HG02678 (cell line): ENCODE data around the gene PRSS3.
A peak's percentile ranks its signal among the peaks of the same experiment; 100 is the strongest.
"Not testable (repeated sequence)": the region's sequence is repeated elsewhere in the genome, so short reads cannot be mapped to it uniquely, and the experiment has no call there.

Experiments used
- ATAC-seq: cut with Tn5 transposase; IDR thresholded peaks from one replicate; pipeline ENCODE4 v1.9.1; 2021; ENCODE audit warnings: mild to moderate bottlenecking, moderate library complexity; ENCODE audit not compliant: unreplicated experiment

The PRSS3 gene

DNA sequence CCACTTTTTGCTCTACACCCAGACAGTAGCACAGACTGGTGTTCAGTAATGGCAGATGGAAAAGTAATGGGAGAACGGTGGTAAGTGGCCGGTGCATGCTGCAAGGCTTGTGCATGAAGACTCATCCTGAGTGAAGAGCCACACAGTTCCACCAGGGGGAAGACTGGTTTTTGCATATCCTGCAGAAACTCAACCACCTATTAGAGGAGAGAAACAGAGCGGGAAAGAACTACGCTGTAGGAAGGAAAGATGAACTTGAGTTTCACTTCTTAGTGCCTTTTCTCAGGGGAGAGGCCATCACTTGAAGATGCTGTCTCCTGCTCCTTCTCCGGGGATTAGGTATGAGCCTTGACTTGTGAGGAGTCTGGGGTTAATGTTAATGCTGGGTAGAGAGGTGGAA lies 9.4 kb upstream of the PRSS3 start:
- no peak for ATAC-seq

DNA sequence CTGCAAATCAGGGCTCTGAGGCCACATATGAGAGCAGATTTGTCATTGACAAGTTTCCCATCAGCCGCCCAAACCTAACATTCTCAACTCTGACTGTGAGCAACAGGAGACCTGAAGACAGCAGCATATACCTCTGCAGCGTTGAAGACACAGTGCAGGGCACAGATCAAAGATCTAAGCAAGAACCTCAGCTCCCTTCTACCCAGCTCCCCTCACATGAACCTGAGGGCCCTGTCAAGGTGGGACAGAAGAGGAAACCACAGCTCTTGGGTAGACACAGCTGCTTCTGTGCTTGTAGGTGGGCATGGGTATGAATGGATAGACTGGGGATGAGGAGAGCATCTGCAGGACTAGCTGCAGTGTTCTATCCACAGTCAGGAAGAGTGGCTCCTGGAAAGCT lies 8.7 kb upstream of the PRSS3 start:
- no peak for ATAC-seq

GRCh38 chr9:33787839-33788238 lies 7.5 kb upstream of the PRSS3 start:
- no peak for ATAC-seq

- not testable (repeated sequence) for ATAC-seq
These were observed 5.9 kb upstream of the PRSS3 start for GRCh38 chr9:33789429-33789828.

DNA sequence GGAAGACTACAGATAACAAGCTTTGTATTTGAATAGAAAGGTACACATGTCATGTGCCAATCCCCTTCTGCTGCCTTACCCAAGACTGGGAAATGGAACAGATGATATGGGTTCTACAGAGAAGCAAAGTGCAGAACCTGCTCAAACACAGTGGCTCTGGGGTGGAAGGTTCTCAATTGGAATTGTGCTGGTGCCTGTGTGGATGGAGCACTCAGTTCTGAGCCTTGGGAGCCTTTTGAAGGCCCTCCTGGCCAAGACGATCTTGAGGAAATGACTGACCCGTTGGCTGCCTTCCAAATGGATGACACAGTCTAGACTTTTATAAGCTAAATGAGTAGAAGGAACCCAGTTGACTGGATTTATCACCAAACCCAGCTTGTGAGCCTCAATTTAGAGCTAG lies 4.2 kb upstream of the PRSS3 start:
- no peak for ATAC-seq

DNA sequence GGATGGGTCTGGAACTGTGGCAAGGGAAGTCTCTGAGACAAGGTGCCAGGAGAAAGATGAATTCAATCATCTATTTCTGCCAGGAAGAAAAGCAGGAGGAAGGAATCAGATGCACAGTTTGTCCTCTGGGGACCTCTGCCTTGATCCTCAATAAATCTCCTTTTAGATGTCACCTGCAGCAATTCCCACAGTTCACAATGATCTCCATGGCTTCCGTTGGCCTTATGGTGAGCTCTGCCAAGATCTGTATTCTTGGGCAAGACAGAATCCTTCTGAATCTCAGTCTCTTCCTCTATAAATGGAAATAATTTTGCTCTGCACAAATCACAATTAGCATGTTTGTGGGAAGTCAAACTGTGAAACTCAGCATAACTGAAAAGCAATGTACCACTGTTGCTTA lies 1.9 kb upstream of the PRSS3 start:
- ATAC-seq: not testable (repeated sequence)

GRCh38 chr9:33794560-33794959 lies 801 bp upstream of the PRSS3 start:
- no peak for ATAC-seq

DNA sequence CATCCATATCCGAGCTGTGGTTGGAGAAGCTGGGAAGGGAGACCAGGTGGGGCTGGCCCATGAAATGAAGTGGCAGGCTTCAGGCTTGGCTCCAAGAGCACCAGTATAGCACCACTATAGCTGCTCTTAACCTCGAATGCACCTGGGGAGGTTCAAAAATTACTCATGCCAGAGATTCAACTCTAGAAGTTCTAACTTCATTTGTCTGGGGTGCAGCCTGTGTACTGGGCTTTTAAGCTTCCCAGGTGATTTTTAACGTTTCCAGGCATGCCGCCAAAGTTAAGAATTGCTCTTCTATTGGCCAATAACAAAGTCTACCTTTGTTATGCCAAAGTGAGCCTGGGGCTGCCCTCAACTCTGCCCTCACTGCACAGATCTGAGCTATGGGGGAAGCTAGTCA lies 458 bp downstream of the PRSS3 start:
- no peak for ATAC-seq

DNA sequence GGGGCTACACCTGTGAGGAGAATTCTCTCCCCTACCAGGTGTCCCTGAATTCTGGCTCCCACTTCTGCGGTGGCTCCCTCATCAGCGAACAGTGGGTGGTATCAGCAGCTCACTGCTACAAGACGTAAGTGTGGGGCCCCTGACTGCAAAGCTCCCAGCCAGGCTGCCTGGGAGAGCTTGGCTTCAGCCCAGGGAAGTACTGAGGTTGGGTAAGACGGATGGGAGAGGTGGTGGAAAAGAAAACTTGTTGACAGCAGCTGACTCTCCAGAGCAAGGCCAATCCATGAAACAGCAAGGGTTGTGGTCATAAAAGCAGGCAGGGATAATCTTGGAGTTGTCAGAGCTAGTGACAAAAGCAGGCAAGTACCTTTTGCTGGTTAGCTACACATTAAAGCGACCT lies 1.3 kb downstream of the PRSS3 start:
- not testable (repeated sequence) for ATAC-seq

- no peak for ATAC-seq
These were observed 2.5 kb downstream of the PRSS3 start for GRCh38 chr9:33797837-33798236.

DNA sequence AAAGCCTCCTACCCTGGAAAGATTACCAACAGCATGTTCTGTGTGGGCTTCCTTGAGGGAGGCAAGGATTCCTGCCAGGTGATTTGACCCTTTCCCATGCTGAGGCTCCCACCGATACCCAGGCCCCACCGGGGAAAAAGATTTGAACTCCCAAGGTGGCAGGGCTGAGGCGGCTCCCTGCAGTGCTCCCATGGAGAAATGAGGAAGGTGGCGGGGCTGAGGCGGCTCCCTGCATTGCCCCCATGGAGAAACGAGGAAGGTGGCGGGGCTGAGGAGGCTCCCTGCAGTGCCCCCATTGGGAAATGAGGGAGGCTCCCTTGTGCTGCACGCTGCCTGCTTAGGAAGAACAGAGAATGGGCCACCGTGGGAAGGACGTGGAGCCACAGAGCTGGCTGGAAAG lies 3.2 kb downstream of the PRSS3 start:
- ATAC-seq: no peak

DNA sequence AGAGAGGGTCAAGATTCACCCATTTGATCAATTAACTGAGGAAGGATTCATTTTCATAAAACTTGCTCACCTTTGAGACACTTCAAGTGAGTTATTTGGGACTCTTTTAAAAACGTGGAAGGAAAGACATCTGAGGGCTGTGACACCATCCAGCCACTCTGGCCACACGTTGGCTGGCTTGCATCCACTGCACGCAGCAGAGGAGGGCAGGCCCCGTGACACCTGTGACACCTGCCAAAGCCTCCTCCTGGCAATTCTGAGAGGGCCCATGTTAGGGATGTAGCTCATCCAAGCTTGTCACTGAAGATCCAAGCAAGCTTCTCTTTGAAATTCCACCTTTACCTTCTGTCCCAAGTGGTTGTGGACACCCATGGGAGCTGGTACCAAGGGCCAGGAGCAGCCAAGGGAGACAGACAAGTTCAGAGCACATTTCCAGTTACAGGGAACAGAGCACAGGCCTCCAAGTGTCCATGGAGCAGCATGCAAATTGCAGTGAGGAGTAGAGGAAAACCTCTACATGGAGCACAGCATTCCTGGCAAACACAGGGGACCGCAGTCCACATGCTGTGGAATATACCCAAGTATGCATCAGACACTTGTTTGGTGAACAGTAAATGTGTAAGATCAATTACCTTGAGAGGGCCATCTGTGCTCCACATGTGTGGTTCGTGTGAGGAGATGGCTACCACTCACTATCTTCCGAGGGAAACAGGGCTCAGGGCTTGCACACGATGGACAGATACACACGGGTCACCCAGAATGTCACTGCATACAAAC lies 4.8 kb downstream of the PRSS3 start:
- ATAC-seq: no peak

GRCh38 chr9:33800886-33801285 lies 5.5 kb downstream of the PRSS3 start:
- no peak for ATAC-seq

GRCh38 chr9:33801943-33802500 lies 6.7 kb downstream of the PRSS3 start:
- ATAC-seq: not testable (repeated sequence)

- not testable (repeated sequence) for ATAC-seq
These were observed 8.8 kb downstream of the PRSS3 start for GRCh38 chr9:33804196-33804595.

GRCh38 chr9:33807156-33807555 lies 11.8 kb downstream of the PRSS3 start:
- ATAC-seq: not testable (repeated sequence)

GRCh38 chr9:33808979-33809322 lies 13.6 kb downstream of the PRSS3 start:
- ATAC-seq: not testable (repeated sequence)

DNA sequence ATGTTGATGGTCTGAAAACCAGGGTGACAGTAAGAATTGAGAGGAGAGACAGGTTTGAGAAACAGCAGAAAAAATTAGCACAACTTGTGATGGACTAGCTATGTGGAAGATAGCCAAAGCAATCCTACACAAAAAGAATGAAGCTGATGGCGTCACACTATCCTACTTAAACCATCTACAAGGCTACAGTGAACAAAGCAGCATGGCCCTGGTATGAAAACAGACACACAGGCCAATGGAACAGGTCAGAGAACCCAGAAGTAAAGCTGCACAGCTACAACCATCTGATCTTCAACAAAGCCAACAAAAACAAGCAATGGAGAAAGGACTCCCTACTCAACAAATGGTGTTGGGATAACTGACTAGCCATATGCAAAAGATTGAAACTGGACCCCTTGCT lies 14.1 kb downstream of the PRSS3 start:
- no peak for ATAC-seq

- ATAC-seq: no peak
These were observed 18.6 kb downstream of the PRSS3 start for GRCh38 chr9:33813712-33814641.

- no peak for ATAC-seq
These were observed 20.4 kb downstream of the PRSS3 start for GRCh38 chr9:33815781-33816180.

DNA sequence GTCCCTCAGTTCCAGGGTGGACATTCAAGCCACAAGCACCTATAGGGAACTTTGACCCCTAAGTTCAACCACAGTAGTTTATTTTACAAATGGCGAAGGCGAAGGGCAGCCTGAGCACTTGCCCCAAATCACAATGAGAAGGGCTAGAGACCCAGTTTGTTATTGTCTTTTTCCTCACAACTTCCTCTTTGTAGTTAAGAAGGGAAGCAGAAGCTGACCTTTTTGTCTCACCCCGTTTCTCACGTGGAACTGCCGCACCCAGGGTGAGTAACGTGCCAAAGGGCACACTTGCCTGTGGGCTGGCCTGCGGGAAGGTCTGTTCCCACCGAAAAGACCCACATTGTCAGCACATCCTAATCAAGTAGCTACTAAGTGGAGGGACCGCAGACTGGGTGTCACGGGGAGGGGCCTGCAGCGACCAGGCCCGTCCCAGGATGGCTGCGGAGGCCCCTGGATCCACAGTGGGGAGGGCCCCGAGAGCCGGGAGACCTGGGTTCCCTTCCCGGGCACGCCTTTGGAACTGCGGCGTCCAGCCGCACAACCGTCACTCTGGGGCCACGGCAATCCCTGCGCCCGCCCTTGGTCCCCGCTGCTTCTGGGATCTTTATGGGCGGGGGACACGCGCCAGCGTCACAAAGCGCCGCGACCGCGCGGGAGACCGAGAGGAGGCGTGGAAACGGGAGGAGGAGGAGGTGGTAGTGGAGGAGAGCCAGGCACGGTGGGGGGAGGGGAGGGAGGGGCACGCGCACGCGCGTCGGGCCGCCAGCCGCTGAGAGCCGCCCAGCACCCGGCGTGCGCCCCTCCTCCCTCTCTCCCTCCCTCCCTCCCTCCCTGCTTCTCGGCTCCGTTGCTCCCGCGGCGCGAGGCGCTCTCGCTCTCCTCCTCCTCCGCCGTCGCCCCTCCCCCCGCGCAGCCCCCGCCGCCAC lies 21.2 kb downstream of the PRSS3 start, which contains the start of gene UBE2R2:
TSS of gene UBE2R2 (plus strand) at position 834 of the 926 bp plus-strand sequence. CDS start 598 bp downstream, outside the sequence.
- peak; percentile 73 for ATAC-seq
